OCI-LY3 (cell line): Measurements from ENCODE around the gene CCDC177.

Experiments
- H2AFZ ChIP-seq: fragments of 200-600, 300-600 bp; shearing (Covaris generic); 2 replicates; pipeline ENCODE4 v1.6.0; 2014; ENCODE audit warnings: antibody characterized with exemption, low read depth, low read length
- H3K27ac ChIP-seq: fragments of 200-600, 300-600 bp; sonication (generic); 2 replicates; pipeline ENCODE4 v1.5.1; 2014; ENCODE audit warnings: mild to moderate bottlenecking, low read length, moderate library complexity, mixed read lengths
- H3K27me3 ChIP-seq: fragments of 200-600, 300-600 bp; sonication (generic); 2 replicates; pipeline ENCODE4 v1.6.1; 2014; ENCODE audit warnings: low read depth, low read length, mixed read lengths
- H3K36me3 ChIP-seq: fragments of 200-600, 300-600 bp; sonication (generic); replicated peaks from 2 replicates; pipeline ENCODE3; 2014; ENCODE audit warnings: low read depth, low read length, mixed read lengths
- H3K4me1 ChIP-seq: fragments of 300-600, 200-600 bp; sonication (generic); 2 replicates; pipeline ENCODE4 v1.6.1; 2014; ENCODE audit warnings: low read length, mixed read lengths
- H3K4me2 ChIP-seq: fragments of 200-600, 300-600 bp; sonication (generic); 2 replicates; pipeline ENCODE4 v1.6.1; 2014; ENCODE audit warnings: low read length, mixed read lengths
- H3K4me3 ChIP-seq: fragments of 300-600, 200-600 bp; sonication (generic); 2 replicates; pipeline ENCODE4 v1.5.1; 2014; ENCODE audit warnings: antibody characterized with exemption, mild to moderate bottlenecking, low read length, moderate library complexity
- H3K79me2 ChIP-seq: fragments of 300-600, 200-600 bp; shearing (Covaris generic); 2 replicates; pipeline ENCODE4 v1.6.1; 2014; ENCODE audit warnings: mild to moderate bottlenecking, low read length, mixed read lengths
- H3K9ac ChIP-seq: fragments of 300-600, 200-600 bp; shearing (Covaris generic); 2 replicates; pipeline ENCODE4 v1.6.0; 2014; ENCODE audit warnings: mild to moderate bottlenecking, low read length, moderate library complexity
- H3K9me3 ChIP-seq: fragments of 200-600, 300-600 bp; shearing (Covaris generic); 2 replicates; pipeline ENCODE4 v1.6.1; 2014; ENCODE audit warnings: low read length, mixed read lengths; ENCODE audit not compliant: insufficient read depth
- H4K20me1 ChIP-seq: fragments of 200-600, 300-600 bp; sonication (generic); 2 replicates; pipeline ENCODE4 v1.6.1; 2016; ENCODE audit warnings: low read length, mixed read lengths; ENCODE audit not compliant: insufficient read depth
- CTCF ChIP-seq: fragments of 200-600, 300-600 bp; sonication (generic); IDR thresholded peaks from 2 replicates; pipeline ENCODE4 v1.5.1; 2014; ENCODE audit warnings: antibody characterized with exemption, low read length, low read depth
- EZH2phosphoT487 ChIP-seq: fragments of 200-600 bp; shearing (Covaris generic); IDR thresholded peaks from 2 replicates; pipeline ENCODE4 v1.6.1; 2018; ENCODE audit warnings: antibody characterized with exemption, mixed run types, low read depth

The CCDC177 gene

GRCh38 chr14:69574954-69575295 lies 254 bp upstream of the CCDC177 start:
- Histone ChIP-seq H3K4me2 (no peak overlapping the region), H4K20me1 (no peaks in the 10 kb centered on the region), H3K36me3 (no peaks in the 10 kb centered on the region), H3K27ac (no peak overlapping the region), H2AFZ (no peak overlapping the region), H3K4me1 (no peaks in the 10 kb centered on the region), H3K9me3 (no peaks in the 10 kb centered on the region), H3K9ac (no peak overlapping the region), H3K27me3 (peaks cover 22% of the 10 kb centered on the region; the same call in 1 of the 2 replicates), H3K79me2 (no peaks in the 10 kb centered on the region), H3K4me3 (no peak overlapping the region)
- TF ChIP-seq EZH2phosphoT487 (no peak), CTCF (no peak)

- H3K36me3 ChIP-seq, result no peaks in the 10 kb centered on the region
- H3K79me2 ChIP-seq, result no peaks in the 10 kb centered on the region
- H3K9ac ChIP-seq, result no peak overlapping the region
- no peaks in the 10 kb centered on the region for H3K9me3 ChIP-seq
- no peaks in the 10 kb centered on the region for H3K4me1 ChIP-seq
- peaks cover 23% of the 10 kb centered on the region; the same call in 1 of the 2 replicates for H3K27me3 ChIP-seq
- H2AFZ ChIP-seq, result no peak overlapping the region
- no peak overlapping the region for H3K4me3 ChIP-seq
- H3K27ac ChIP-seq, result no peak overlapping the region
- H3K4me2 ChIP-seq, result no peak overlapping the region
- no peaks in the 10 kb centered on the region for H4K20me1 ChIP-seq
- no peak for TF ChIP-seq EZH2phosphoT487
- no peak for TF ChIP-seq CTCF
These were observed 824 bp downstream of the CCDC177 start for GRCh38 chr14:69573831-69574262.

DNA sequence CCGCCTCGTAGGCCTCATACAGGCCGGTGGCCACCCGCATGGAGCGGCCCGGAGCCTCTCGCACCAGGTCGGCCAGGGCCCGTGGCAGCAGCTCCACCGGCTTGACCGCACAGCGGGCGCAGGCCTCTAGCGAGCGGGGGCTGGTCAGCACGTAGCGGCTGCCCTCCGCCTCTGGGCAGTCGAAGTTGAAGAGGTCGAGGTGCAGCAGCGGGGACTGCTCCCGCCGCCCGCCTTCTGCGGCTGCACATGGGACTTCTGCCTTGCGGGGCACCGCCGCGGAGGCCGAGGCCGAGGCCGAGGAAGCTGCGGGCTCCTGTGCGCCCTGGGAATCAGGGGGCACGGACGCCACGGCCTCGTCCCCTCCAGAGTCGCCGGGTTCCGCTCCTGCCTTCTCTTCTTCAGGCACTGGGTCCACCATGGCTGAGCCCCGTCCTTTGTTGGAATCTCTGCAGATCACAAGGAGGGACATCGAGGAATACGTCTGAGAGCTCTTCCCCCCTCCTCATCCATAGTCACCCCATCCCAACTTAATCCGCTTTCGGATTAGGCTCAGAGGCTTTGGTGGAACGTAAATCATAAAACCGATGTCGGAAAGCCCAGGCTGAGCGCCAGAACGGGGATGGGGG lies 1.4 kb downstream of the CCDC177 start:
- Histone ChIP-seq H3K36me3 (no peaks in the 10 kb centered on the region), H3K27ac (no peak overlapping the region), H4K20me1 (no peaks in the 10 kb centered on the region), H3K9ac (no peak overlapping the region), H3K4me3 (no peak overlapping the region), H3K4me1 (no peaks in the 10 kb centered on the region), H3K4me2 (no peak overlapping the region), H3K9me3 (no peaks in the 10 kb centered on the region), H3K79me2 (no peaks in the 10 kb centered on the region), H2AFZ (no peak overlapping the region), H3K27me3 (peaks cover 26% of the 10 kb centered on the region; the same call in 1 of the 2 replicates)
- TF ChIP-seq CTCF (no peak), EZH2phosphoT487 (no peak)

GRCh38 chr14:69572841-69573135 lies 1.9 kb downstream of the CCDC177 start:
- no peak for TF ChIP-seq CTCF
- TF ChIP-seq EZH2phosphoT487, result no peak
- no peak overlapping the region for H3K9ac ChIP-seq
- no peak overlapping the region for H3K27ac ChIP-seq
- H3K9me3 ChIP-seq, result no peaks in the 10 kb centered on the region
- H3K36me3 ChIP-seq, result no peaks in the 10 kb centered on the region
- H3K4me1 ChIP-seq, result no peaks in the 10 kb centered on the region
- no peaks in the 10 kb centered on the region for H3K79me2 ChIP-seq
- no peak overlapping the region for H3K4me3 ChIP-seq
- H3K27me3 ChIP-seq, result peaks cover 28% of the 10 kb centered on the region; the same call in 1 of the 2 replicates
- no peak overlapping the region for H3K4me2 ChIP-seq
- no peak overlapping the region for H2AFZ ChIP-seq
- H4K20me1 ChIP-seq, result no peaks in the 10 kb centered on the region
